Neuronal stem cell (in vitro differentiated cells): ENCODE data around the gene TMEM182.

Experiments used
- DNase-seq: peaks from one replicate; pipeline ENCODE4 v3.0.0-alpha.2; 2013; ENCODE audit warnings: low spot score
- H2AFZ ChIP-seq: one replicate; pipeline ENCODE4 v1.6.1; 2013; ENCODE audit warnings: mild to moderate bottlenecking, low read length, inconsistent platforms
- H2AK5ac ChIP-seq: 2 replicates; pipeline ENCODE4 v1.6.1; 2013; ENCODE audit warnings: low read depth, mild to moderate bottlenecking, inconsistent platforms, low read length, moderate library complexity, mixed read lengths
- H2BK120ac ChIP-seq: 2 replicates; pipeline ENCODE4 v1.6.1; 2013; ENCODE audit warnings: low read depth, mild to moderate bottlenecking, inconsistent platforms, low read length, moderate library complexity, mixed read lengths
- H2BK12ac ChIP-seq: one replicate; pipeline ENCODE4 v1.6.1; 2013; ENCODE audit warnings: low read length, inconsistent platforms
- H2BK15ac ChIP-seq: 2 replicates; pipeline ENCODE4 v1.6.1; 2013; ENCODE audit warnings: mild to moderate bottlenecking, low read length, inconsistent platforms, mixed read lengths
- H2BK5ac ChIP-seq: one replicate; pipeline ENCODE4 v1.6.1; 2013; ENCODE audit warnings: inconsistent platforms, mild to moderate bottlenecking, low read length, moderate library complexity
- H3K14ac ChIP-seq: one replicate; pipeline ENCODE4 v1.6.1; 2013; ENCODE audit warnings: low read length, inconsistent platforms
- H3K18ac ChIP-seq: 2 replicates; pipeline ENCODE4 v1.6.1; 2013; ENCODE audit warnings: low read length, inconsistent platforms
- H3K23ac ChIP-seq: 2 replicates; pipeline ENCODE4 v1.6.1; 2013; ENCODE audit warnings: low read depth, mild to moderate bottlenecking, mixed read lengths, low read length, inconsistent platforms; ENCODE audit not compliant: poor library complexity
- H3K27ac ChIP-seq: replicated peaks from 3 replicates; pipeline ENCODE4 v1.5.1; 2013; ENCODE audit warnings: low read length, inconsistent platforms
- H3K27me3 ChIP-seq, 3 experiments: 2 replicates each; pipeline ENCODE4 v1.6.1; 2013; ENCODE audit warnings: low read length in 3 of 3, mild to moderate bottlenecking in 2 of 3, inconsistent platforms in 1 of 3, low read depth in 1 of 3, mixed read lengths in 1 of 3, moderate library complexity in 1 of 3; ENCODE audit not compliant: control insufficient read depth in 3 of 3, insufficient read depth in 3 of 3
- H3K36me3 ChIP-seq, 2 donors: replicated peaks in 1 of 2; 2 replicates each; pipeline ENCODE4 v1.6.1; 2013; ENCODE audit warnings: low read length in 2 of 2; ENCODE audit not compliant: control insufficient read depth in 2 of 2, insufficient read depth in 2 of 2
- H3K4ac ChIP-seq: 2 replicates; pipeline ENCODE4 v1.6.1; 2013; ENCODE audit warnings: inconsistent platforms, mild to moderate bottlenecking, low read length, moderate library complexity
- H3K4me1 ChIP-seq, 2 donors: 1 replicate in 1 of 2; 2 replicates in 1 of 2; pipeline ENCODE4 v1.6.1; 2013; ENCODE audit warnings: low read length in 2 of 2, low read depth in 1 of 2; ENCODE audit not compliant: control insufficient read depth in 2 of 2, insufficient read depth in 1 of 2
- H3K4me2 ChIP-seq: one replicate; pipeline ENCODE4 v1.6.1; 2013; ENCODE audit warnings: mild to moderate bottlenecking, low read length, inconsistent platforms; ENCODE audit not compliant: insufficient read depth, poor library complexity, severe bottlenecking
- H3K4me3 ChIP-seq, 2 donors: 2 replicates each; pipeline ENCODE4 v1.5.1; 2013; ENCODE audit warnings: low read length in 2 of 2, mild to moderate bottlenecking in 2 of 2, inconsistent platforms in 1 of 2, moderate library complexity in 1 of 2
- H3K79me1 ChIP-seq: one replicate; pipeline ENCODE4 v1.6.1; 2013; ENCODE audit warnings: low read depth, mild to moderate bottlenecking, inconsistent platforms, low read length, moderate library complexity
- H3K9ac ChIP-seq: one replicate; pipeline ENCODE4 v1.6.1; 2013; ENCODE audit warnings: mild to moderate bottlenecking, low read depth, low read length, inconsistent platforms; ENCODE audit not compliant: poor library complexity
- H3K9me3 ChIP-seq, 2 donors: replicated peaks in 1 of 2; 2 replicates each; pipeline versions ENCODE3 to v1.6.1; 2013; ENCODE audit warnings: low read length in 2 of 2, mild to moderate bottlenecking in 2 of 2, inconsistent platforms in 1 of 2, low read depth in 1 of 2, mixed read lengths in 1 of 2, moderate library complexity in 1 of 2; ENCODE audit not compliant: control insufficient read depth in 2 of 2, insufficient read depth in 1 of 2
- H4K8ac ChIP-seq: one replicate; pipeline ENCODE4 v1.6.1; 2013; ENCODE audit warnings: low read depth, mild to moderate bottlenecking, inconsistent platforms, low read length, moderate library complexity
- H4K91ac ChIP-seq: one replicate; pipeline ENCODE4 v1.6.1; 2013; ENCODE audit warnings: low read length, low read depth, mild to moderate bottlenecking, inconsistent platforms; ENCODE audit not compliant: poor library complexity
- WGBS, 2 donors: extraction: QIAGEN DNeasy Blood & Tissue Kit; methylation state at CpG; one replicate each; pipeline ENCODE4 v1.1.7; 2013; ENCODE audit warnings: missing lambda C conversion rate in 2 of 2, mixed read lengths in 1 of 2; ENCODE audit not compliant: insufficient read length in 2 of 2, insufficient replicate concordance in 1 of 2; ENCODE audit errors: extremely low coverage in 2 of 2; 5-methylcytosine and 5-hydroxymethylcytosine counted together

Gene TMEM182

GRCh38 chr2:102806250-102806837 is 44.5 kb downstream of the TMEM182 start:
- no peaks in the 10 kb centered on the region for H3K4me1 ChIP-seq
- H2BK5ac ChIP-seq: no peak overlapping the region
- peaks cover 0 to 6% of the 10 kb centered on the region in 2 donors for H3K36me3 ChIP-seq
- H2AK5ac ChIP-seq: no peak overlapping the region
- no peaks in the 10 kb centered on the region for H3K27me3 ChIP-seq
- no peak overlapping the region for H3K4me2 ChIP-seq
- H3K9ac ChIP-seq: no peak overlapping the region
- no peak overlapping the region for H3K18ac ChIP-seq
- no peak overlapping the region for H2BK120ac ChIP-seq
- no peak overlapping the region for H2BK15ac ChIP-seq
- H3K9me3 ChIP-seq: peaks cover 16% of the 10 kb centered on the region in 2 donors
- no peak overlapping the region for H4K8ac ChIP-seq
- no CpG with 5 or more reads among the region's 9 CpGs for WGBS, 2 donors
- H3K27ac ChIP-seq: no peak overlapping the region
- no peak overlapping the region for H4K91ac ChIP-seq
- no peak overlapping the region for H3K4me3 ChIP-seq
- no peak overlapping the region for H3K4ac ChIP-seq
- H2AFZ ChIP-seq: no peak overlapping the region
- H3K23ac ChIP-seq: no peak overlapping the region
- H3K14ac ChIP-seq: no peak overlapping the region
- no peaks in the 10 kb centered on the region for H3K79me1 ChIP-seq
- no peak overlapping the region for H2BK12ac ChIP-seq
- DNase-seq: peak; percentile 61

GRCh38 chr2:102809291-102810189 is 47.7 kb downstream of the TMEM182 start:
- no CpG with 5 or more reads among the region's 9 CpGs for WGBS, 2 donors

GRCh38 chr2:102815285-102815684 is 53.5 kb downstream of the TMEM182 start:
- Histone ChIP-seq H2BK120ac (no peak overlapping the region), H3K79me1 (no peaks in the 10 kb centered on the region), H2BK15ac (no peak overlapping the region), H4K91ac (no peak overlapping the region), H3K23ac (no peak overlapping the region), H3K4me1 (no peaks in the 10 kb centered on the region), H2BK12ac (no peak overlapping the region), H3K4me3 (no peak overlapping the region), H3K9ac (no peak overlapping the region), H3K27ac (no peak overlapping the region), H2BK5ac (no peak overlapping the region), H4K8ac (no peak overlapping the region), H3K36me3 (no peaks in the 10 kb centered on the region), H3K4ac (no peak overlapping the region), H3K4me2 (no peak overlapping the region), H3K9me3 (peaks cover 0 to 1% of the 10 kb centered on the region in 2 donors), H3K27me3 (no peaks in the 10 kb centered on the region), H3K18ac (no peak overlapping the region), H3K14ac (no peak overlapping the region), H2AK5ac (no peak overlapping the region), H2AFZ (no peak overlapping the region)
- DNase-seq: no peak
- no CpG with 5 or more reads among the region's 2 CpGs for WGBS, 2 donors

More at GRCh38 chr2:102809291-102810189, 47.7 kb downstream of the TMEM182 start:
- H3K4me2 ChIP-seq: no peak overlapping the region
- H2AFZ ChIP-seq: no peak overlapping the region
- no peak overlapping the region for H3K23ac ChIP-seq
- no peak overlapping the region for H3K9ac ChIP-seq
- no peak overlapping the region for H2BK15ac ChIP-seq
- no peak overlapping the region for H2BK5ac ChIP-seq
- no peak overlapping the region for H2BK120ac ChIP-seq
- no peak overlapping the region for H3K4ac ChIP-seq
- no peak overlapping the region for H4K8ac ChIP-seq
- H3K14ac ChIP-seq: no peak overlapping the region
- H3K4me1 ChIP-seq: no peaks in the 10 kb centered on the region
- no peaks in the 10 kb centered on the region for H3K36me3 ChIP-seq
- H3K18ac ChIP-seq: no peak overlapping the region
- H3K27me3 ChIP-seq: no peaks in the 10 kb centered on the region
- peaks cover 0 to 1% of the 10 kb centered on the region in 2 donors for H3K9me3 ChIP-seq
- H3K4me3 ChIP-seq: no peak overlapping the region
- no peak for DNase-seq
- H4K91ac ChIP-seq: no peak overlapping the region
- no peaks in the 10 kb centered on the region for H3K79me1 ChIP-seq
- H2BK12ac ChIP-seq: no peak overlapping the region
- no peak overlapping the region for H3K27ac ChIP-seq
- H2AK5ac ChIP-seq: no peak overlapping the region

DNA sequence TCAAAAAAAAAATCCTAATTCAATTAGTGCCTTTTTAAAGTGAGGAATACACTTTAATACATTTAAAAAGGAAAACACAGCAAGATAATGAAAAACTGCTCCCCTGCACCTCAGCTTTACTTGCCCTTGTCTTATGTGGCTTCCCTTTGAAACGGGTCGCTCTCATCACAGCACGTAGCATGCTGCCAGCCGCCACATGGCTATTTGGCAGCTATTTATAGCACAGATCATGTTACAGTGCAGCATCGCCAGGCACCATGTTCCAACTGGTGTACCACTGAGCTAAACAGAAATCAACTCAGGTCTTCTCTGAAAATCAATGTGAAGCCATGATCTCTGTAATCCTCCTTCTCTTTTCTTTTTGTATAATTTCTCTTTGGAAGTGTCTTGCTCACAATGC is 65.1 kb downstream of the TMEM182 start:
- H3K23ac ChIP-seq: no peak overlapping the region
- no peaks in the 10 kb centered on the region for H3K27me3 ChIP-seq
- DNase-seq: no peak
- H4K8ac ChIP-seq: no peak overlapping the region
- no peak overlapping the region for H2BK120ac ChIP-seq
- no peak overlapping the region for H3K9ac ChIP-seq
- H2AFZ ChIP-seq: peak overlapping the region; percentile 69
- H2BK12ac ChIP-seq: no peak overlapping the region
- no CpG with 5 or more reads among the region's 5 CpGs for WGBS, 2 donors
- H3K79me1 ChIP-seq: no peaks in the 10 kb centered on the region
- no peak overlapping the region for H3K14ac ChIP-seq
- no peak overlapping the region for H3K18ac ChIP-seq
- no peak overlapping the region for H3K4me2 ChIP-seq
- H3K4ac ChIP-seq: no peak overlapping the region
- H3K4me1 ChIP-seq: peaks cover 3 to 5% of the 10 kb centered on the region in 2 donors
- H2BK5ac ChIP-seq: no peak overlapping the region
- H3K27ac ChIP-seq: no peak overlapping the region
- H3K36me3 ChIP-seq: no peaks in the 10 kb centered on the region
- H2BK15ac ChIP-seq: no peak overlapping the region
- H2AK5ac ChIP-seq: no peak overlapping the region
- no peak overlapping the region for H4K91ac ChIP-seq
- H3K9me3 ChIP-seq: no peaks in the 10 kb centered on the region
- no peak overlapping the region for H3K4me3 ChIP-seq
